ENCODE data around the gene PILRA.

DNA sequence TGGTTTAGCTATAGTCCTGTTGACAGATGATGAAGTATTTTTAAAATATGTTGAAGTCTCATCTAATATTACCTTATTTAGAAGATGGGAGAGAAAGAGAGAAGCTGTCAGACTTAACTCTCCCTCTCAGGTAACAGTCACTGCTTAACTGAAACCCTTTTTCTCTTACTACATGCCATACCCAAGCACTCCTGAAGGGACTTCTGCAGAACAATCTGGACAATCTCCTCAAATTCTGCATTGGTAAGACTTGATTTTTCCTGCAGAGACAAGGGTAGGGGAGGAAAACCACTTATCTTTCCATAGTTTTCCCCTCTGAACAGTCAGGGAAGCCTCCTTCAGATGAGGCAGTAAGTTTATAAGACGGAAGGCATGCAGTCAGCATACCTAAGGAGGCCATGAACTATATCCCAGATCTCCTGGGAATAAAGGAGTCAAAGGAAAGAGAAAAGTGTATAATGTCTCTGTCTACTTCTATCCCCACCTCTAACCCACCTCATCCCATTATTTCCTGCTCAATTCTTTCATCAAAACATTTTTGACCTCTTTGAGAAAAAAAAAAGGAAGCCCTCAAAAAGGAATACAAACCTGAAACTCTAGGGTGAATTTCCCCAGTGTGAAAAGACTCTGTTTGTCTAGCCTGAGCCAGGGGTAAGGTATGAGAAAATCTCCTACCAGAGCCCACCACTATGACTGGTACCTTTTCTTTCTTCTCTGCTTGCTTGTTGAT is 45.8 kb downstream of the PILRA start:
- TF ChIP-seq JUND (IDR thresholded peaks at IDR 0.05) (no peak), SP1 (IDR thresholded peaks at IDR 0.05) (no peak), EGR1 (IDR thresholded peaks at IDR 0.05; ENCODE audit: low read depth in 2 of 2) (no peak), GABPA (IDR thresholded peaks at IDR 0.05 in 1 of 2, conservative IDR thresholded peaks at IDR 0.05 in 1 of 2) (no peak), YY1 (IDR thresholded peaks at IDR 0.05) (no peak), RXRA (IDR thresholded peaks at IDR 0.05) (no peak), RAD21 (IDR thresholded peaks at IDR 0.05) (no peak), TAF1 (conservative IDR thresholded peaks at IDR 0.05) (no peak), FOXA1 (IDR thresholded peaks at IDR 0.05) (no peak), HNF4G (IDR thresholded peaks at IDR 0.05) (no peak)
- TF ChIP-seq, protein P1, sequence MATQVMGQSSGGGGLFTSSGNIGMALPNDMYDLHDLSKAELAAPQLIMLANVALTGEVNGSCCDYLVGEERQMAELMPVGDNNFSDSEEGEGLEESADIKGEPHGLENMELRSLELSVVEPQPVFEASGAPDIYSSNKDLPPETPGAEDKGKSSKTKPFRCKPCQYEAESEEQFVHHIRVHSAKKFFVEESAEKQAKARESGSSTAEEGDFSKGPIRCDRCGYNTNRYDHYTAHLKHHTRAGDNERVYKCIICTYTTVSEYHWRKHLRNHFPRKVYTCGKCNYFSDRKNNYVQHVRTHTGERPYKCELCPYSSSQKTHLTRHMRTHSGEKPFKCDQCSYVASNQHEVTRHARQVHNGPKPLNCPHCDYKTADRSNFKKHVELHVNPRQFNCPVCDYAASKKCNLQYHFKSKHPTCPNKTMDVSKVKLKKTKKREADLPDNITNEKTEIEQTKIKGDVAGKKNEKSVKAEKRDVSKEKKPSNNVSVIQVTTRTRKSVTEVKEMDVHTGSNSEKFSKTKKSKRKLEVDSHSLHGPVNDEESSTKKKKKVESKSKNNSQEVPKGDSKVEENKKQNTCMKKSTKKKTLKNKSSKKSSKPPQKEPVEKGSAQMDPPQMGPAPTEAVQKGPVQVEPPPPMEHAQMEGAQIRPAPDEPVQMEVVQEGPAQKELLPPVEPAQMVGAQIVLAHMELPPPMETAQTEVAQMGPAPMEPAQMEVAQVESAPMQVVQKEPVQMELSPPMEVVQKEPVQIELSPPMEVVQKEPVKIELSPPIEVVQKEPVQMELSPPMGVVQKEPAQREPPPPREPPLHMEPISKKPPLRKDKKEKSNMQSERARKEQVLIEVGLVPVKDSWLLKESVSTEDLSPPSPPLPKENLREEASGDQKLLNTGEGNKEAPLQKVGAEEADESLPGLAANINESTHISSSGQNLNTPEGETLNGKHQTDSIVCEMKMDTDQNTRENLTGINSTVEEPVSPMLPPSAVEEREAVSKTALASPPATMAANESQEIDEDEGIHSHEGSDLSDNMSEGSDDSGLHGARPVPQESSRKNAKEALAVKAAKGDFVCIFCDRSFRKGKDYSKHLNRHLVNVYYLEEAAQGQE (IDR thresholded peaks at IDR 0.05): no peak
- TF ChIP-seq, protein P2, sequence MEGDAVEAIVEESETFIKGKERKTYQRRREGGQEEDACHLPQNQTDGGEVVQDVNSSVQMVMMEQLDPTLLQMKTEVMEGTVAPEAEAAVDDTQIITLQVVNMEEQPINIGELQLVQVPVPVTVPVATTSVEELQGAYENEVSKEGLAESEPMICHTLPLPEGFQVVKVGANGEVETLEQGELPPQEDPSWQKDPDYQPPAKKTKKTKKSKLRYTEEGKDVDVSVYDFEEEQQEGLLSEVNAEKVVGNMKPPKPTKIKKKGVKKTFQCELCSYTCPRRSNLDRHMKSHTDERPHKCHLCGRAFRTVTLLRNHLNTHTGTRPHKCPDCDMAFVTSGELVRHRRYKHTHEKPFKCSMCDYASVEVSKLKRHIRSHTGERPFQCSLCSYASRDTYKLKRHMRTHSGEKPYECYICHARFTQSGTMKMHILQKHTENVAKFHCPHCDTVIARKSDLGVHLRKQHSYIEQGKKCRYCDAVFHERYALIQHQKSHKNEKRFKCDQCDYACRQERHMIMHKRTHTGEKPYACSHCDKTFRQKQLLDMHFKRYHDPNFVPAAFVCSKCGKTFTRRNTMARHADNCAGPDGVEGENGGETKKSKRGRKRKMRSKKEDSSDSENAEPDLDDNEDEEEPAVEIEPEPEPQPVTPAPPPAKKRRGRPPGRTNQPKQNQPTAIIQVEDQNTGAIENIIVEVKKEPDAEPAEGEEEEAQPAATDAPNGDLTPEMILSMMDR (IDR thresholded peaks at IDR 0.05; ENCODE audit: low read depth, low read length, missing input control): no peak
- TF ChIP-seq, protein P3, sequence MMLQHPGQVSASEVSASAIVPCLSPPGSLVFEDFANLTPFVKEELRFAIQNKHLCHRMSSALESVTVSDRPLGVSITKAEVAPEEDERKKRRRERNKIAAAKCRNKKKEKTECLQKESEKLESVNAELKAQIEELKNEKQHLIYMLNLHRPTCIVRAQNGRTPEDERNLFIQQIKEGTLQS (IDR thresholded peaks at IDR 0.05): no peak
- TF ChIP-seq, protein P4, sequence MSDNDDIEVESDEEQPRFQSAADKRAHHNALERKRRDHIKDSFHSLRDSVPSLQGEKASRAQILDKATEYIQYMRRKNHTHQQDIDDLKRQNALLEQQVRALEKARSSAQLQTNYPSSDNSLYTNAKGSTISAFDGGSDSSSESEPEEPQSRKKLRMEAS (IDR thresholded peaks at IDR 0.05): no peak
